Sigmoid colon (tissue), 4 donors: ENCODE measurements around the gene ZNF496.

Experiments
- CTCF ChIP-seq, 4 experiments: fragments of 450-650 bp in 3 of 4; fragments of 200-600 bp in 1 of 4; IDR thresholded peaks; one replicate each; pipeline ENCODE4 v1.5.1; 2016 to 2019; ENCODE audit warnings: antibody characterized with exemption in 4 of 4, mild to moderate bottlenecking in 3 of 4, moderate library complexity in 2 of 4
- POLR2A ChIP-seq, 2 donors: fragments of 450-650 bp; IDR thresholded peaks; one replicate each; pipeline ENCODE4 v1.6.1; 2016; ENCODE audit warnings: antibody characterized with exemption in 2 of 2, mild to moderate bottlenecking in 2 of 2, moderate library complexity in 2 of 2
- POLR2AphosphoS5 ChIP-seq, 4 donors: sonication (generic); formaldehyde crosslinking; IDR thresholded peaks; one replicate each; pipeline ENCODE4 v1.6.1; 2017; ENCODE audit warnings: antibody characterized with exemption in 4 of 4

GRCh38 chr1:247376659-247377058 is 45.0 kb upstream of the ZNF496 start:
- no peak for TF ChIP-seq POLR2AphosphoS5 (IDR thresholded peaks at IDR 0.05)
- no peak for TF ChIP-seq CTCF (IDR thresholded peaks at IDR 0.05)
- TF ChIP-seq POLR2A (IDR thresholded peaks at IDR 0.05) = no peak
